Prostate gland (tissue), 2 donors: ENCODE data around the gene TH.

ENCODE experiments used
- CTCF ChIP-seq, 4 experiments: fragments of 200-600 bp in 2 of 4; fragments of 450-650 bp in 2 of 4; sonication (generic) in 2 of 4; IDR thresholded peaks; 1 replicate in 3 of 4; 2 replicates in 1 of 4; pipeline ENCODE4 v1.5.1; 2016 to 2019; ENCODE audit warnings: antibody characterized with exemption in 4 of 4, mild to moderate bottlenecking in 2 of 4, moderate library complexity in 2 of 4
- POLR2A ChIP-seq: fragments of 450-650 bp; IDR thresholded peaks from one replicate; pipeline ENCODE4 v1.6.1; 2016; ENCODE audit warnings: antibody characterized with exemption, mild to moderate bottlenecking
- POLR2AphosphoS5 ChIP-seq: sonication (generic); formaldehyde crosslinking; IDR thresholded peaks from one replicate; pipeline ENCODE4 v1.6.1; 2017; ENCODE audit warnings: antibody characterized with exemption

- TF ChIP-seq CTCF (IDR thresholded peaks at IDR 0.05), result no peak
- no peak for TF ChIP-seq POLR2A
- no peak for TF ChIP-seq POLR2AphosphoS5
Observed at GRCh38 chr11:2135648-2136201, 35.9 kb downstream of the TH start.
